Adipocyte (in vitro differentiated cells): ENCODE measurements around the gene KAZALD1.
A peak's percentile ranks its signal among the peaks of the same experiment; 100 is the strongest.

Experiments used
- DNase-seq: peaks from one replicate; pipeline ENCODE4 v3.0.0-alpha.2; 2015; ENCODE audit warnings: low read depth
- H3K27me3 ChIP-seq: replicated peaks from 2 replicates; pipeline ENCODE4 v1.7.0; 2013; ENCODE audit warnings: mild to moderate bottlenecking, low read length, moderate library complexity; ENCODE audit not compliant: control insufficient read depth, insufficient read depth
- H3K36me3 ChIP-seq: 2 replicates; pipeline ENCODE4 v1.7.0; 2013; ENCODE audit warnings: low read length, mild to moderate bottlenecking, moderate library complexity; ENCODE audit not compliant: control insufficient read depth, insufficient read depth, severe bottlenecking
- H3K4me1 ChIP-seq: 2 replicates; pipeline ENCODE4 v1.7.0; 2013; ENCODE audit warnings: mild to moderate bottlenecking, low read length, moderate library complexity; ENCODE audit not compliant: control insufficient read depth, insufficient read depth
- H3K4me3 ChIP-seq: 2 replicates; pipeline ENCODE4 v1.7.0; 2013; ENCODE audit warnings: mild to moderate bottlenecking, low read length, moderate library complexity
- H3K9ac ChIP-seq: 2 replicates; pipeline ENCODE4 v1.7.0; 2013; ENCODE audit warnings: mild to moderate bottlenecking, low read length, moderate library complexity
- H3K9me3 ChIP-seq: 2 replicates; pipeline ENCODE4 v1.7.0; 2013; ENCODE audit warnings: mild to moderate bottlenecking, low read length, moderate library complexity; ENCODE audit not compliant: control insufficient read depth

The KAZALD1 gene

DNA sequence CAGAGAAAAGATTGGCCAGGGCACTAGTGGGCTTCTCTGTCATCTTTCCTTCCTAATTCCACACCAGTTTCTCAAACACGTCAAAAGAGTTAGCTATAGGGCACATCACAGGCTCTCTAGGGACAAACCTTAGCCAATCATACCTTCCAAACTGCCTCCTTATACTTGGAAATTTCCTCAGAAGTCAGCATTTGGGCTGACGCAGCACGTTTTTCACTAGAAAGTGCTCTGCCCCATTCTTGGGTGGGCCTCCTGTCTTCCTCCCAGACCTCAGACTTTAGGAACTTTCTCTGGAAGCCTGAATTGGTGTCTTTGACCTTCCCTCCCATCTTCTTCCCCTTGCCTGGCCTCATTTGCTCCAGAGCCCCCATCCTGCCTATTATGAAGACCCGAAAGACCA, 19.7 kb upstream of the KAZALD1 start:
- DNase-seq = no peak
- Histone ChIP-seq H3K9me3 (no peaks in the 10 kb centered on the region), H3K36me3 (peaks cover 29% of the 10 kb centered on the region), H3K4me3 (peak overlapping the region; percentile 84), H3K9ac (peak overlapping the region; percentile 90), H3K27me3 (peaks cover 3% of the 10 kb centered on the region), H3K4me1 (peaks cover 19% of the 10 kb centered on the region)

DNA sequence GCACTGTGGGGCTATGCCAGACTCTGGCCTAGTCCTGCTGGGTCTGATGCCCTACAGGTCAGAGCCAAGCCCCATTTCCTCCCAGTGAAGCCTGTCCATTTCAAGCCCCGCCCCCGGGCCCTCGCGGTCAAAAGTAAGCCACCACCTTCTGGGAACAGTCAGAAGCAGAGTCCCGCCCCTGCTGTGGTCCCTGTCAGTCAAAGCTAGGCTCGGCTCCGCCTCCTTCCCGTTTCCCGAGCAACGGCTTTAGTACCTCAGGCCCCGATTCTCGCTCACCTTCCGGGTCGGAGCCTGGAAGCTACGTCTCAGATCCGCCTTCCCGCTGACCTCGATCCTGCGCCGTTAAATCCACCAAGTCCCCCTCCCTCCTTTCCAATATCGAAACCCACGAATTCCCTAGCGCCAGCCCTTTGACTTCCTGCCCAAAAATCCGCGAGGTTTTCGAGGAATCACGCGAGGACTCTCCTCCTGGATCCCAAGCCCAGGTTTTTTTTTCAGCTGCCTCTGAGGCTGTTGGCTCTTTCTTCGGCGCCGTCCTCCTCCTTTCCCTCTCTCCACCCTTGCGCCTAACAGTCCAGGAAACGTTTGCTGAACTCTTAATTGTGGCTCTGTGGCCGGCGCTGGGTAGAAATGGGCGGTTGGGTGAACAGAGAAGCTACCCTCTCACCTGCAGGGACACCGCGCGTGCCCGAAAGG, 19.0 kb upstream of the KAZALD1 start:
- Histone ChIP-seq H3K9ac (peak overlapping the region; percentile 90), H3K27me3 (peaks cover 10% of the 10 kb centered on the region), H3K4me1 (peaks cover 19% of the 10 kb centered on the region), H3K36me3 (peaks cover 22% of the 10 kb centered on the region), H3K4me3 (peak overlapping the region; percentile 84), H3K9me3 (no peaks in the 10 kb centered on the region)
- DNase-seq = peak; percentile 97

DNA sequence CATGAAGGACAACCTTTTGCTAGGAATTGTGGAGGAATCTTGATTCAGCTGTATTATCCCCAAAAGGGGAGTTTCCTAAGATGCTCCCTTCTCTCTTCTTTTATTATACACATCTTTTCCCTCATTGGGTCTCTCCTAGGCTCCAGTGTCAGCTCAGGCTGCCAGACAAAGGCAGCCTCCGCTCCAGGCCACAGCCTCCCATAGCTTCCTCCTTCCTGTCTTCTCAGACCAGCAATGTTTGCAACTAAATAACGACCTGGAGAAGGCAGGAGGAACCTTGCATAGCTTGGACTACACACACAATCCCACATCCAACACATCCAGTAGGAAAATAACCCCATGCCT, 18.5 kb upstream of the KAZALD1 start:
- no peak for DNase-seq
- Histone ChIP-seq H3K36me3 (peaks cover 17% of the 10 kb centered on the region), H3K4me3 (peak overlapping the region; percentile 84), H3K27me3 (peaks cover 15% of the 10 kb centered on the region), H3K9ac (peak overlapping the region; percentile 90), H3K9me3 (no peaks in the 10 kb centered on the region), H3K4me1 (peaks cover 19% of the 10 kb centered on the region)

DNA sequence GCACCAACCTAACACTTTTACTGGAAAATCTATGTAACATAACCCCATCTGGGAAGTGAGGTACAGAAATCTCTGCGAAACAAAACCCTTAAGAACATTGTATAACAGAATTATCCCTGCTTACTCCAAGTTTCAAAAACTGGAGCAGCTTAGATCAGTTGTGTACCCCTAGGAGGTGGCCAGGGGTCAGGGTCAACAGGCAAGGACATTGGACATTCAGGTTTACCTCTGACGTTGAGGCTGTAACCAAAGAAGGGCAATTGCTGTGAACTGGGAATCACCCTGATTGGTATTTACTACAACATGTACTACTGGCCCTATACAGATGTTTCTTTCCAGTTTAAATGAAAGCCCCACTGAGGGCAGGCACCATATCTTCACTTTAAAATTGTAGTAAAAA, 17.7 kb upstream of the KAZALD1 start:
- peaks cover 9% of the 10 kb centered on the region for H3K36me3 ChIP-seq
- peaks cover 23% of the 10 kb centered on the region for H3K27me3 ChIP-seq
- no peak for DNase-seq
- no peaks in the 10 kb centered on the region for H3K9me3 ChIP-seq
- no peak overlapping the region for H3K9ac ChIP-seq
- no peak overlapping the region for H3K4me3 ChIP-seq
- H3K4me1 ChIP-seq = peaks cover 19% of the 10 kb centered on the region

DNA sequence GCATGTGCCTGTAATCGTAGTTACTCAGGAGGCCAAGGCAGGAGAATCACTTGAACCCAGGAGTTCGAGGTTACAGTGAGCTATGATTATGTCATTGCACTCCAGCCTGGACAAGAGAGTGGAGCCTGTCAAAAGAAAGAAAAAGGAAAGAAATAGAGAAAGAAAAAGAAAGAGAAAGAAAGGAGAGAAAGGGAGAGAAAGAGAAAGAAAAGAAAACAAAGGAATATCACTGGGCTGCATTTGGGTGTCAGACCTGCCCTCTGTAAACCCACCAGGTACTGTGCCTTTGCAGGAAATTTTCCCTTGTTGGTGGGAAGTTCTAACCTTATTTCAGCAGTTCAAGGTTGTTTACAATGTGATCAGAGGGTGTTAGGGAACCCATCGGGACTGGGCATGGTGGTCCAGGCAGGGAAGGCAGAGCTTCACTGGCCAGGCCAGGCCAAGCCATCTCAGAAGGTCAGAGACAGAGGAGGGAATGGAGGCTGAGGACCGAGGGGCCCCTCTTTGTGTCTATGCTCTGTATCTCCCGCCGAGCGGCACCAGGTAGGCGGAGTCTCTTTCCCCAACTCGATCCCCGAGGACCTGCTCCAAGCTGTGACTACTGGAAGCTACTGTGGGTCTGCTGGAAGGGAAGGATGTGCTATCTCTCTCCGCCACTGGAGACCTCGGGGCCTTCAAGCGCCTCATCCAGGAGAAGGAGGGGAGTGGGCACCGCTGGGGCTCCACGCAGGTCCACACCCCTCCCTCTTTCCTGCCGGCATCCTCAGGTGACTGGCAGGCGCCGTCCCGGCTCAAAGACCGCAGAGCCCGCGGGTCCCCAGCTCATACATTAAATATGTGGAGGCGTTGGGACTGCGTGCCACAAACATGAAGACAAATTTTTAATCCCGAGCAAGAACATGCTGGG, 15.2 kb upstream of the KAZALD1 start:
- Histone ChIP-seq H3K27me3 (peaks cover 27% of the 10 kb centered on the region), H3K9ac (no peak overlapping the region), H3K4me3 (no peak overlapping the region), H3K9me3 (no peaks in the 10 kb centered on the region), H3K4me1 (peaks cover 24% of the 10 kb centered on the region), H3K36me3 (no peaks in the 10 kb centered on the region)
- DNase-seq = no peak

DNA sequence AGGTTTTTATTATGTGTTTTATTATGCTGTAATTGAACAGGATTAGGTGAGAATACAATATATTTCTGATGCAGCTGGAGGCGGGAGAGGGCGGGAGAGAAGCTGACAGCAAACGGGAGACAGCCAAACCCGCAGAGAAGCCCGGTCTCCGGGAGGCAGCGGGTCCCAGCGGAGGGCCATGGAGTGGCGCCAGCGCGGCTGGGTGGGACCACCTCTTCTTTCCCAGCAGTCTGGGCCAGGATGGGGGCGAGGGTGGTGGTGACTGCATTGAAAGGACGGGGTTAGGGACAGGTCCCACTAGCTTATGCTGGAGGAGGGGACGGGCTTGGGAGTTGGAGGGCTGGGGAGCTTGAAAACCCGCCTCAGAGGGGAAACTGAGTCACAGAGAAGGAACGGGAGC, 14.5 kb upstream of the KAZALD1 start:
- Histone ChIP-seq H3K36me3 (no peaks in the 10 kb centered on the region), H3K4me3 (no peak overlapping the region), H3K4me1 (peaks cover 24% of the 10 kb centered on the region), H3K27me3 (peaks cover 27% of the 10 kb centered on the region), H3K9ac (no peak overlapping the region), H3K9me3 (no peaks in the 10 kb centered on the region)
- DNase-seq = no peak

DNA sequence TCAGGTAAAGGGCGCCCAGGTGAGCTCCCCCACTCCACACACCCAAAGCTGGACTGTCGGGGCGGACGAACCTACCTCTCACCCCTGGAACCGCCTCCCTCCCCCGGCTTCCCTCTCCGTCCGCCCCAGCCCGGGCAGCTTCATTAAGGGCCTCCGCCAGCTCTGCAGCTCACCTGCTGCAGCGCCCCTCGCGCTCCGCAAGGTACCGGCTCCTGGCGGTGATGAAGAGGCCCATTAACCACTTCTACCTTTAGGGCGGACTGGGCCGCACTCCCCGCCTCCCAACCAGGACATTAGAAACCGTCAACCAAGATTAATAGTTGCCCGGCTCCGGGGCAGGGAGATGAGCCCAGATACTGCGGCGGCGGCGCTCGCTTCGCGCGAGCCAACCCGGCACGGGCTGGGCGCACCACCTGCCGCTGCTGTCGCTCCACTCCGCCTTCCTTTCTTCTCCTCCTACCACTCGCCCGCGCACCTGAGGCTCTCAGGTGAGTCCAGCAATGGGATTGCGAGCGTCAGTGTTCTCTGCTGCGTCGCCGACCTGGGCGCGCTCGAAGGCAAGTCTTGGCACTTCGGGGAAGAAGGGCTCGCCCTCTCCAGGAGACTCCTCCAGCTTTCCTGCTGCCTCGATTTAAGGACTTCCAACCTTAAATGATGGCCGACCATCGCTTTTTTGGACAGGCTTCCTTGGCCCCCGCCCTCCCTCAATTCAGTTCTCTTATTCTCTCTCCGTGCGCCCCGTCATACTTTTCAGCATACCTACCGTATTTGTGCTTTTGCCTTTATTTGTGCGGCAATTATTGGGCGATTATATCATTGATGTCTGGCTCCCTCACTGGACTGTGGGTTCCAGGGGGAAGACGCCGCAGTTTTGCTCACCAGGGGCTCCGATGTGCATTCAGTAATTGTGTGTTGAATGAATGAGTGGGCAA, 13.6 kb upstream of the KAZALD1 start:
- Histone ChIP-seq H3K36me3 (no peaks in the 10 kb centered on the region), H3K9ac (no peak overlapping the region), H3K27me3 (peaks cover 27% of the 10 kb centered on the region), H3K4me1 (peaks cover 29% of the 10 kb centered on the region), H3K9me3 (no peaks in the 10 kb centered on the region), H3K4me3 (no peak overlapping the region)
- no peak for DNase-seq

DNA sequence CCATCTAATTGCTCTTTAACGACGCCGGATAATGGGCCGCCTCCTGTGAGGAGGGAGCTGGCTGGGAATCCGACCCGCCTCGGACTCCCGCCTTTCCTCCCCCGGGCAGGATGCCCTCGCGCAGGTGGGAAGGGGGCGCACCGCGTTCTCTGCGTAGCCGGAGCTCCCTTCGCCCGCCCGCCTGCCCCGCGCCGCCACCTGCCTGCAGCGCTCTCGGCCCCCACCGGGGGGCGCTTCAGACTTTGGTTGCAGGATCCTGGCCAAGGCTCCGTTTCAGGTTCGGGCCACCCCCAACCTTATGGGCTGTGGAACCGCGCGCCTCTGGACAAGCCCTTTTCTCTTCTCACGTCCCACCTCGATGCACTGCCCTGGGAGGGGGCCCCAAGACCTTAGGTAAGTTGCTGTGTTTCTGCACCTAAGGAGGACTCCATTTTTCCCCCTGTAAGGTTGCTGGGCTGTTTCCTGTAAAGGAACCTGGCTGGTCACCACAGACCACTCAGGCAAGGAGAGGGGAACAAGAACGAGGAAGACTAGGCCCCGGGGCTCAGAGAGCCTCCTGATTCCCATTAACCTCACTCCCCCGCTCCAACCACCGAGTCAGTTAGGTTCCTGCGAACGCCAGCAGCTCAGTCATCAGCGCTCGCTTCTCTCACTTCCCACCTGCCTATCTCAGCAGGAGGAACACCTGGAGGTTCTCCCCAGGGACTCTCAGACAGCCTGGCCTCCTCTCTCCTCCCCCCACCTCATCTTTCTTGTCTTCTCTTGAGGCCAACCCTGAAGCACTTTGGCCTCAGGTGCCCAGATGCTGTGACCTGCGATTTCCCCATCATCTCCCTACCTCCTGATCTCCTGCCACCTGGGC, 11.3 kb upstream of the KAZALD1 start:
- H3K36me3 ChIP-seq = no peaks in the 10 kb centered on the region
- H3K4me3 ChIP-seq = no peak overlapping the region
- DNase-seq = peak; percentile 82
- H3K27me3 ChIP-seq = peaks cover 27% of the 10 kb centered on the region
- peaks cover 31% of the 10 kb centered on the region for H3K4me1 ChIP-seq
- no peaks in the 10 kb centered on the region for H3K9me3 ChIP-seq
- no peak overlapping the region for H3K9ac ChIP-seq

DNA sequence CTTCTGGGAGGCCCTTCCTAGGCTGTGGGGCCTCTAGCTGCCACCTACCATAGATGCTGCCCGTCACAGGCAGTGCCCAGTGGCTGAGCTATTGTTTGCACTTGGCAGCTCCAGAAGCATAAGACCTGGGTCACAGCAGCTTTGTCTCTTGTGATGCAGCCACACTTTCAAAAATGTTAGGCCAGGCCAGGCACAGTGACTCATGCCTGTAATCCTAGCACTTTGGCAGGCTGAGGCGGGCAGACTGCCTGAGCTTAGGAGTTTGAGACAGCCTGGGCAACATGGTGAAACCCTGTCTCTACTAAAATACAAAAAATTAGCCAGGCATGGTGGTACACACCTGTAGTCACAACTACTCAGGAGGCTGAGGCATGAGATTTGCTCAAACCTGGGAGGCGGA, 9.5 kb upstream of the KAZALD1 start:
- DNase-seq = peak; percentile 87
- H3K9ac ChIP-seq = peak overlapping the region; percentile 53
- no peaks in the 10 kb centered on the region for H3K9me3 ChIP-seq
- peaks cover 22% of the 10 kb centered on the region for H3K27me3 ChIP-seq
- no peak overlapping the region for H3K4me3 ChIP-seq
- H3K4me1 ChIP-seq = peaks cover 31% of the 10 kb centered on the region
- no peaks in the 10 kb centered on the region for H3K36me3 ChIP-seq

DNA sequence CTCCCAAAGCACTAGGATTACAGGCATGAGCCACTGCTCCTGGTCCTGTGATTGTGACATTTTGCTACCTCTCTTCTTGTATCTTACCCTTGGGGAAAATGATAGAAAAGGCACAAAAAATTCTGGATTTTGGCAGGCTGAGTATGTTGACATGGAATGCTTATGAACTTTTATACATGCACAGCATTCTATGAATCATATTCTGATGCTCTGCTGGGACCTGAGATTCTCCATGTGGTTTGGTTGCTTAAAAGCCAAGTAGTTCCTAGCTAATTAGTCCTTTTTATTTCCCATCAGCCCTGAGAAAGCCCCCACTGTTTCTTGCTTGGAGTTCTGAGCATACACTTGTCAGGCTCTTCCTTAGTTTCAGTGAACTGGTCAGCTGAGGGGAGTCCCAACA, 8.3 kb upstream of the KAZALD1 start:
- peak; percentile 61 for DNase-seq

More for the DNA sequence above, 8.3 kb upstream of the KAZALD1 start:
- Histone ChIP-seq H3K36me3 (no peaks in the 10 kb centered on the region), H3K9me3 (no peaks in the 10 kb centered on the region), H3K4me3 (no peak overlapping the region), H3K27me3 (peaks cover 10% of the 10 kb centered on the region), H3K4me1 (peaks cover 31% of the 10 kb centered on the region), H3K9ac (no peak overlapping the region)
